Measurements from ENCODE around the gene UGT1A5.

The UGT1A5 gene

DNA sequence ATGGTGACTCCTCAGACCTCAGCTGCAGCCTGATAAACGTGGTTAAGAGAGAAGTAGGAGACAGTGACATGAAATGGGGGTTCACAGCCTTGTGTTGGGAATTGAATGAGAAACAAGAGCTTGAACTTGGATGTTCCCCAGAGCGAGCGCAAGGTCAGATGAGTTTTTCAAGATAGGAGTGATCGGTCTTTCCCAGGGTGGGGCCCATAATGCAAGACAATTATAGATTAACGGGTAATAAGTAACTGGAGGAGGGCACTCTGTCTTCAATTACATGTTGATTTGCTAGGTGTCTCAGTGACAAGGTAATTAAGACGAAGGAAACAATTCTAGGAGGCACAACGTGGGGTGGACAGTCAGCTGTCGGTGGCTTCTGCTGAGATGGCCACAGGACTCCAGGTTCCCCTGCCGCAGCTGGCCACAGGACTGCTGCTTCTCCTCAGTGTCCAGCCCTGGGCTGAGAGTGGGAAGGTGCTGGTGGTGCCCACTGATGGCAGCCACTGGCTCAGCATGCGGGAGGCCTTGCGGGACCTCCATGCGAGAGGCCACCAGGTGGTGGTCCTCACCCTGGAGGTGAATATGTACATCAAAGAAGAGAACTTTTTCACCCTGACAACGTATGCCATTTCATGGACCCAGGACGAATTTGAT, at the start of gene UGT1A5:
TSS of gene UGT1A5 (plus strand) at position 297 of the 651 bp plus-strand sequence. CDS start at position 382, 85 bp downstream.
- DNase-seq (ENCODE audit: low read depth in 2 of 2) = no peak

DNA sequence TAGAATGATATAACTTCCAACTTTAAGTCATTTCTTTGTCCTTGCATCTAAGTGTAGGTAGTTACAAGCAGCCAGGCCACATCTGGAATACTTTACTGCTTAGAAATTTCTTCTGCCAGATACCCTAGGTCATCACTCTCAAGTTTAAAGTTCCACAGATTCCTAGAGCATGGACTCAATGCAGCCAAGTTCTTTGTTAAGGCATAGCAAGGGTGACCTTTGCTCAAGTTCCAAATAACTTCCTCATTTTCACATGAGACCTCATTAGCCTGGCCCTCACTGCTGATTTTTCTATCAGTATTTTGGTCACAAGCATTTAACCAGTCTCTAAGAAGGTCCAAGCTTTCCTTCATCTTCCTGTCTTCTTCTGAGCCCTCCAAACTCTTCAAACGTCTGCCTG, 48.8 kb upstream of the UGT1A5 start:
- DNase-seq (ENCODE audit: low read depth in 2 of 2) = no peak

DNA sequence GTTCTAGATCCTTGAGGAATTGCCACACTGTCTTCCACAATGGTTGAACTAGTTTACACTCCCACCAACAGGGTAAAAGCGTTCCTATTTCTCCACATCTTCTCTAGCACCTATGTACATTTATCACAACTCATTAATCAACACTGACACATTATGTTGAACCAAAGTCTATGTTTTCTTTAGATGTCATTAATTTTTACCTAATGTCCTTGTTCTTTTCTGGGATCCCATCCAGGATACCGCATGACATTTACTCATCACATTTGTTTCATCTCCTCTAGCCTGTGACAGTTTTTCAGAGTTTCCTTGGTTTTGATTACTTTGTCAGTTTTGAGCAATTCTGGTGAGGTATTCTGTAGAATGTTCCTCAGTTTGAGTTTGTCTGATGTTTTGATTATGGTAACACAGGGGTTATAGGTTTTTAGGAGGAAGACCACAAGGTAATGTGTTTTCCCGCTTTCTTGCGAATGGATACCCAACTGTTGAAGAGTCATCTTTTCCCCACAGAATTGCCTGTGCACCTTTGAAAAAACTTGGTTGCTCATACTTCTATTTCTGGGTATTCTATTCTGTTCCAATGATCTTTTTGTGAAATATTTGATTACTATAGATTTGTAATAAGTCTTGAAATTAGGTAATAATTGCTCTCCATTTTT, 44.0 kb upstream of the UGT1A5 start:
- no peak for DNase-seq (ENCODE audit: low read depth in 2 of 2)

DNA sequence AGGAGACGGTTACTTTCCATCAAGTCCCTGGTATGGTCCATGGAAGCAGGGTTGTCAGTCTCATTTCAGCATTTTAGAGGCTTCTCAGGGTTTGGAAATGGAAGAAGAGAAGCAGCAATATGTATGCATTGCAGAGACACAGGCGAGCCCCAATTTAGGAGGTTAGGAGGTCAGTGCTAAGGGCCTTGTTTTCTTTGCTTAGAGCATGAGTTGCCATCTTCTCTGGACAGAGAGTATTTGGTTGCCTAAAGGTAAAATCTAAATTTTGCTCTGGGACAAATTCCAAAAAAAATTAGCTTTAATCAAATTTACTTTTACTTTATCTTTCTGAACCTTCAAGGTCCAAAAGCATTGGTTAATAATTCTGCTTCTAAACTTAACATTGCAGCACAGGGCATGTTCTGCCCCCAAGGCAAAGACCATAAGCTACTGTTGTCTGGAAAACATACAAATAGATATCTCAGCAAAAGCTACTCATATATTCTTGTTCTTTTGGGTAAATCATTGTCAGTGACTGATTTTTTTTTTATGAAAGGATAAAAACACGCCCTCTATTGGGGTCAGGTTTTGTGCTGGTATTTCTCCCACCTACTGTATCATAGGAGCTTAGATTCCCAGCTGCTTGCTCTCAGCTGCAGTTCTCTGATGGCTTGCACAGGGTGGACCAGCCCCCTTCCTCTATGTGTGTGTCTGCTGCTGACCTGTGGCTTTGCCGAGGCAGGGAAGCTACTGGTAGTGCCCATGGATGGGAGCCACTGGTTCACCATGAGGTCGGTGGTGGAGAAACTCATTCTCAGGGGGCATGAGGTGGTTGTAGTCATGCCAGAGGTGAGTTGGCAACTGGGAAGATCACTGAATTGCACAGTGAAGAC, 41.2 kb upstream of the UGT1A5 start, which contains the start of gene UGT1A9:
TSS of gene UGT1A9 (plus strand) at position 609 of the 872 bp plus-strand sequence. CDS start at position 646, 37 bp downstream.
- no peak for DNase-seq (ENCODE audit: low read depth in 2 of 2)

DNA sequence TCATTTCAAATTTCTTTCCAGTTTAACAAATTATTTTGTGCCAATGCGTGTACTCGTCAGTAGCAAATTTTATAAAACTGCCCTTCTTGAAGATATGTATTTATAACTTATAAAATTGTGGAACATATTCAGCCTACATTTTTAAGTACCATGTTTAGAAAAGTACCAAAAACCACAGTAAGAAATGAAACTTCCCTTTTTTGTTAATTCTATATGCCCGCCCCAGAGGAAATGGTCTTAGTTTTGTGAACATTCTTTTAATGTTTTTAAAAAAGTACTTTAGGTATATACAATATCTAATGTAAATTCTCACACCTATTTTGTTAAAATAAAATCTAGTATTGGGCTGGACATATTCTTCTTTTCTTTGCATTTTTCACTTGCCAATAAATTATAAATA, 39.8 kb upstream of the UGT1A5 start:
- DNase-seq (ENCODE audit: low read depth in 2 of 2) = no peak

DNA sequence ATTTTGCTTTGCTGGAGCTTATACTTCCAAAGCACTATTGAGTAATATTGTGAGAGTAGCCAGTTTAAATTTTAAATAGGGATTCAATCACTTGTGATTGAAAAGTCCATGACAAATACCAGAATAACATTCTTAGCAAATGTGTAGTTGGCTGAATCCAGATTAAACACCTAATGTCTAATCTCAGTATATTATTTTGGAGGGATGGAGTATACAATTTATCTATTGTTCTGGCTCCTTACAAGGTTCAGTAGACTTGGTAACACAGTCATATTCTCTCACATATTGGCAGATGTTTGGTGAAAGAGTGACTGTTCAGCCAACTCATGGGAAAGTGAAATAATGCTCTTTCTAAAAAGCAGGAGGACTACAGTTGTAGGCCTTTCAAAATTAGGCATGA, 38.8 kb upstream of the UGT1A5 start:
- DNase-seq (ENCODE audit: low read depth in 2 of 2) = no peak

DNA sequence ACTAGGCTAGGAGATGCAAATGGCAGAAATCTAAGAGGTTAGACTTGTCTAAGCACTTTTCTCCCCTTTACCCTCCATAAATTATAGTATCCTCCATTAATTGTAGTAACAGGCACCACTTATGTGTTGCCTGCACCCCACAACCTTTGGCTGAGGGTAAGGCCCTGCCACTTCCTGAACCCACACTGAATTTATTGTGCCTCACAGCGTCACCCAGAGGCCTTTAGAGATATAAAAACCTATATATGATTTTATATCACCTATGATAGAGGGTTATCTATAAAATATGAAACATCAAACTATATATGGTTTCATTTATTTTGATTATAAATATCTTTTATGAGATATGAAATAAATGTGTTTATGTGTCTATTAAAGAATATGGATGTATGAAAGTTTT, 38.4 kb upstream of the UGT1A5 start:
- DNase-seq (ENCODE audit: low read depth in 2 of 2) = no peak

DNA sequence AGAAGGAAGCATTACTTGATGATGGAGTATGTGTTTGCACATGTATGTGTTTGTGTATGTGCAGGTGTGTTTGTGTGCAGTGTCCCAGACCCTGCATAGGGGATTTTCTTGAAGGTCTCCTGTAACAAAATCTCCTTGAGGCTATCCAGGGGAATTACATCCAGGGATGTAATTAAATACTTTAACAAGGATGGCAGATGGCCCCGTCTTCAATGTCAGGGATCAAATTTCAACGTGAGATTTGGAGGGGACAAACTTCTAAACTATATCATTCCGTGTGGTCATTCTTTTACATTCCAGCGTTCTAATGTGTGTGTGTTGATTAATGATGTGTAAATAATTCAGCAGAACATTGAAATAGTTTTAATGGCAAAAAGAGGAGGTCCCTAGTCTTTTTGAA, 37.7 kb upstream of the UGT1A5 start:
- no peak for DNase-seq (ENCODE audit: low read depth in 2 of 2)

DNA sequence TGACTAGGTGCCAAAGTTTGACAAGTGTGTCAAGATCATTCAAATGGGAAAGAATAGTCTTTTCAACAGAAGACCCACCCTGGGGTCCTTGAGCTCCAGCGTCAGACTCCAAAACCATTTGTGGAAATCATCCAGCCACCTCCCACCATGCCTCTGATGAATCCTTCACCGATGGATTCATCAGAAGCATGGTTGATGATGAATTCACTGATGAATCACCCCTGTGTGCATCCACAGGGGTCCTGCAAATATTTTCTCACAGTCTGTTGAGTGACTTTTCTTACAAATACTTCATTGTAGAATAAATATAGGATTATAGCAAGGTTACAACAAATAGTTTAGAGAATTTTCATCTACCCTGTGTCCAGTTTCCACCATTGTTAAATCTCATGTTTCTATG, 36.7 kb upstream of the UGT1A5 start:
- DNase-seq (ENCODE audit: low read depth in 2 of 2) = no peak

DNA sequence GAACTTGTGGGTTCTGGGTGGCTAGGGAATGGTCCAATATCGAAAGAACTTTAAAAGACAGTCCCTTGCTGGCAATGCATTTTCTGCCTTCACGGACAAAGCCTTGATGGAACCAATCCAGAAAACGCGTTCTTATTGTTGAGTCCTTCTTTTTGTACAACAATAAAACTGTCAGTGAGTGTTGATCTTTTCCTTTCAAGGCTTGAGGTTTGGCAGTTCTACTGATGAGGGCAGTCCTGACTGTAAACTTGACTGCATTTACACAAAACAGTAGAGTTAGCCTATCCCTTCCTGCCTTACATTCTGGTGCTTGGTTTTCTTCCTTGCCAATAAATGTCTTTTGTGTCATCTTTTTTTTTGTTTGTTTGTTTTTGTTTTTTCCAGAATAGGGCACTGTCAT, 33.5 kb upstream of the UGT1A5 start:
- no peak for DNase-seq (ENCODE audit: low read depth in 2 of 2)

DNA sequence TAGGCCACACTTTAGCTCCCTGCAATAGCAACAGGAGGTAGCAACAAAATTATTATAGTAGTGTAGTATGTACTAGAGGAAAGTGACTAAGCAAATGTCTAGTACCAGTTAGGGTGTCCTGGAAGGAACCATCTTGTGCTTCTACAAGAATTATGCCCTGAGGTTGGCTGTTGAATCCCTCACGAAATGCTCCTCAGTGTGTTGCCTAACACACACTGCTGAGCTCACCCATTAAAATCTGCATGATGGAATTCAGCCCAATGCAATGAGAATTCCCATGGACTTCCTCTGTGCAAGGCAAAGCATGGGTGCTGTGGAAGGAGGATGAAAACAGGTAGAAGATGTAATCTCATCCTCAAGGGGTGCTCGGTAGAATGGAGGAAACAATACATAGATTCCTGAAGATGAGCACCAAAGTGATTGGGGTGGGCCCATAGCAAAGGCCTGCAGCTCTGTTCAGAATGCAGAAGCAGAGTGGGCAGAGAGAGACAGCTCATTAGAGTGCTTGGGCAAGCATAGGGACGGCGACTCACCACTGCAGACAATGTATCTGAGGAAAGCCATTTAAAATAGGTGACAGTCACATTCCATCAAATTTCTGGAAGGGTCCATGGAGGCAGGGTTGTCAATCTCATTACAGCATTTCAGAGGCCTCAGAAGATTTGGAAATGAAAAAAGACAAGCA, 32.2 kb upstream of the UGT1A5 start:
- no peak for DNase-seq (ENCODE audit: low read depth in 2 of 2)

DNA sequence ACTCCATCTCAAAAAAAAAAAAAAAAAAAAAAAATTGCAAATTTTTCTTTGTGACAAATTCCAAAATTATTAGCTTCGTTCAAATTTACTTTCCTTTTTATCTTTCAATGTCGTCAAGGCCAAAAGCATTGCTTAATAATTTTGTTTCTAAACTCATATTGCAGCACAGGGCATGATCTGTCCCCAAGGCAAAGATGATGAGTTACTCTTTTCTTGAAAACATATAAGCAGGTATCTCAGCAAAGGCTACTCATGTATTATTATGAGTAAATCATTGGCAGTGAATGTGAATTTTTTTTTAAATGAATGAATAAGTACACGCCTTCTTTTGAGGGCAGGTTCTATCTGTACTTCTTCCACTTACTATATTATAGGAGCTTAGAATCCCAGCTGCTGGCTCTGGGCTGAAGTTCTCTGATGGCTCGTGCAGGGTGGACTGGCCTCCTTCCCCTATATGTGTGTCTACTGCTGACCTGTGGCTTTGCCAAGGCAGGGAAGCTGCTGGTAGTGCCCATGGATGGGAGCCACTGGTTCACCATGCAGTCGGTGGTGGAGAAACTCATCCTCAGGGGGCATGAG, 31.1 kb upstream of the UGT1A5 start, which contains the start of gene UGT1A7:
TSS of gene UGT1A7 (plus strand) at position 381 of the 579 bp plus-strand sequence. CDS start at position 418, 37 bp downstream.
- no peak for DNase-seq (ENCODE audit: low read depth in 2 of 2)

DNA sequence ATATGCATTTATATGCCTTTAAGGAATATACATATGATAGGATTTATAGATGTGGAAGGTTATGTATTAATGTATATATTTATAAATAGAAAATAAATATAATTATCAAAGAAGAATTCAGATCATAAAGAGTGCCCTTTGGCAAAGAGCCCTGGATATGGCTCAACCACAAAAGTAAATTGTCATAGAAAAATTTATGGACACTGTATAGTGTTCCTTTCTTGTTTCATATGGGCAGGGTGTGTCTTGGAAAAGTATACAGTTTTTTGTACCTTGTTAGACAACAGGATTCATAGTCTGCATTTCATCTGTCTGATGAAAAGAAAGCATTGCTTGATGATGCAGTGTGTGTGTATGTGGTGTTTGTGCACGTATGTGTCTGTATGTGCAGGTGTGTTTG, 28.1 kb upstream of the UGT1A5 start:
- DNase-seq (ENCODE audit: low read depth in 2 of 2) = no peak

DNA sequence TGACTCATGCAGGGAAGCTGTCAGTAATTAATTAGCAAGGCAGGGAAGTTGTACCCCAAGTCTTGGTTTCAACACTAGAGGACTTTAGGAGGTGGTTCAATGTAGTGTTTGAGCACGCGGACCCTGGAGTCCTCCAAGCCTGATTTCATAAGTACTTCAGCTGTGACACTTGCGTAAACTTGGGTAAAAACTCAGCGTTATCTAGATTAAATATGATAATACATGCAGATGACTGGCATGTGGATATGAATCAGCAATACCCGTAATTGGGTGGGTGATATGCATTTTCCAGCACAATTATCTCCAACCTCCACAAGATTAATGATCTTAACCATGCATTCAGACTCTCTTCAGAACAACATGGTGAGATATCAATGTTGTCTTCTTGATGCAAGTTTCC, 25.8 kb upstream of the UGT1A5 start:
- no peak for DNase-seq (ENCODE audit: low read depth in 2 of 2)

DNA sequence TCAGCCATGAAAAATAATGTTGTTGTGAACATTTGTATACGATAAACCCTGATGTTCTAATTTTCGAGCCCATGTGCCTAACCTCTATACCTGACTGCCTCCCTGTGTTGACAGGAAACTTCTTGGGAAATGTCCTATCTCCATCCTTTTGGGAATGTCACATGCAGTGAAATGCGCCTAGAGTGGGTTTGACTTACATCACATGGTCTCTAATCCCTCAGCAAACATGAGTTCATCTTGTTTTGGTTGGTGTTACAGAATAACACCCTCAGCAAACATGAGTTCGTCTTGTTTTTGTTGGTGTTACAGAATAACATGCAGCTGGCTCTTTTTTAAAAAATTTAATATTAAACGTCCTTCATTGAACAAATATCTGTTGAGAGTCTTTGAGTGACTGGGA, 24.4 kb upstream of the UGT1A5 start:
- DNase-seq (ENCODE audit: low read depth in 2 of 2) = no peak

DNA sequence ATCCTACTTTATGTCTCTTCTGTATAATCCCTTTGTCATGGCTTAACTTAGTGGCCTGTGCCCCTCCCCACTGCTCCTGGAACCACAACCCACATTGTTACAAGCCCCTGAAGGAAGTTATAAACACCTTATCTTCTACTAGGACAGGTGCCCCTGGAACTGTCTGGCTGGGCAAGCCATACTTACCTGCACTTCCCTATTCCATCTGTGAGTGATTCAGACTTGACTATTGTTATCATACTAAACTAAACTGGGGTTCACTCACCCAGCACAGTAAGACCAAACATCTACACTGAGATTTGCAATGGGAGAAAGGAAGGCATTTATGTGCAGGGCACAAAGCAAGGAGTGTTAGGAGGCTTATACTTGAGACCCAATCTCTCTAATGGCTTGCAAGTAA, 23.7 kb upstream of the UGT1A5 start:
- DNase-seq (ENCODE audit: low read depth in 2 of 2) = no peak

DNA sequence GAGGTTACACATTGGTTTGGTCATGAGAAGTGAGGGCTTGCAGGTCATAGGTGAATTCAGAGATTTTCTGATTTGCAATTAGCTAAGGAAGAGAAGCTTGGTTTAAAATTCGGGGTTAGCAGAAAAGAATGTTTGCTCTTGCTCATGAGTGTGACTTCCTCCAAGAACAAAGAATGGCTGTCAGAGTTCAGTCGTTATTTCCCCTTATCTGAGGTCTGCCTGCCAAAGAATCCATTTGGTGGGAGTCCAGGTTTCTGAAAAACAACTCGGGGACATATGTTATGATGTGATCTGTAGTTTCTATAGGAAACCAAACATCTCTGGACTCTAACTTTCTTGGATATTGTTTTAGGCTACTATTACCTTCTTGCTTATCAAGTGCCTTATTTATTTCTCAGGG, 23.2 kb upstream of the UGT1A5 start:
- no peak for DNase-seq (ENCODE audit: low read depth in 2 of 2)

DNA sequence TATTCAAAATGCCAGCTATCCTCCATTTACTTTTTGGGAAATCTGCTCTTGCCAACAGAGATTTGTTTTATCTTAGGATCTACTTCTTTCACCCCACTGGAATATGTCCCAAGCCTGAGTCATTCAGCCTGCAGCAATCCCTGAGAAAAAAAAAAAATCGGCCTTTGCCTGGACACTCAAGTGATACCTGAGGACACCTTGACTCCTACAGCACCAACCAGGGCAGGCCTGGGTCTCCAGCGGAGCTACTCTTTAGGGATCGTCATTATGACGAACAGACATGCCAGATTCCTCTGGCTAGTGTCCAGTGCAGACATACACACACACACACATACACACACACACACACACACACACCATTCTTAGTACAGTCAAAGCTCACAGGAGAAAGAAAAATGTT, 22.3 kb upstream of the UGT1A5 start:
- DNase-seq (ENCODE audit: low read depth in 2 of 2) = no peak

DNA sequence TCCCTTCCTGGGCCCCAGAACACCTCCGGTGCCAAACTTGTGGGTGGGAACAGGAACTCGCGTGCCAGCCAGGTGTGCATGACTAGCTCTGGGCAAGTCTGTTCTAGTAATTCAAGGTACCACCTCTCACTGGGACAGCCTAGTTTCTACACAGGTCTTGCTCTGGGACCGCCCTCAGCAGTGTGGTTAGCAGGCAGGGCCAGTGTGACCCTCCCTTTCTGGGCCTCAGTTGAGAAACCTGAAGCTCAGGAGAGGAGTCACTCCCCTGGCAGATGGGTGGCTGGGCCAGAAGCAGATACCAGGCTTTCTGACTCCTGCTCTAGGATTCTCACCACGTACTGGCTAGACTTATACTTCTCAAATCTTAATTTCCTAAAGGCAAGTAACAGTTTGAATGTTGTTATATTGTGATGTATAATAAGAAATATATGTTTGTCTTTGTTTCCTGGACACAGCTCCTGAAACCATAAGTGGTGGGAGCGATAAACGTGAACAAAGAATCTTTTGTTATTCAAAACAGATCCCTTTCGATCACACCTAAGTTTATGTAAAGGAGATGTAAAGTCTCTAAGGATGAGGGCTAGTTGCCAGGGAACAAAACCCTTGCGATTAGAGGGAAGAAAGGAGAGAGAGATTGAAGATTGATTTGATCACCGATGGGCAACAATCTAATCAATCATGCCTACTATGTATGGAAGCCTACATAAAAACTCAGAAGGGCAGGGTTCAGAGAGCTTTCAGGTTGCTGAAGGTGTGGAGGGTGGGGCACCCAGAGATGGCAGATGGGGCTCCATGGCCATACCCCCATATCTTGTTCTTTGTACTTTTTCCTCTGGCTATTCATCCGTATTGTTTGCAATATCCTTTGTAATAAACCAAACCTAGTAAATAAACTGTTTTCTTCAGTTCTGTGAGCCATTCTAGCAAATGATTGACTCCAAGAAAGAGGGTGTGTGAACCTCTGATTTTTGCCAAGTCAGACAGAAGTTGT, 21.0 kb upstream of the UGT1A5 start:
- DNase-seq (ENCODE audit: low read depth in 2 of 2) = no peak

DNA sequence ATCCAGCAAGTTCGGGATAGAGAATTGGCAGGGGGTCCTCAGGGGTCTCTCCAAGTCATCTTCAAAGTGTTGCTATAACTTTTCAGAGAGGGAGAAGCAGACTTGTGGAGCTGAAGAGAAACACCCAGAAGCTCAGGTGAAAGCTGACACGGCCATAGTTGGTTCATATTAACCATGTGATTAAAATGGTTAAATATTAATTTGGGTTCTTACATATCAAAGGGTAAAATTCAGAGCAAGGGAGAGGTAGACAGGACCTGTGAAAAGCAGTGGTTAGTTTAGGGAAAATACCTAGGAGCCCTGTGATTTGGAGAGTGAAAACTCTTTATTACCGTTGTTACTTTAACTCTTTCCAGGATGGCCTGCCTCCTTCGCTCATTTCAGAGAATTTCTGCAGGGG, 20.1 kb upstream of the UGT1A5 start, which contains the start of gene UGT1A6:
TSS of gene UGT1A6 (plus strand) at position 243 of the 400 bp plus-strand sequence. CDS start at position 358, 115 bp downstream.
- DNase-seq (ENCODE audit: low read depth in 2 of 2) = no peak
